ENCODE measurements around the gene SGMS1.
"Not testable (repeated sequence)": the region's sequence is repeated elsewhere in the genome, so short reads cannot be mapped to it uniquely, and the experiment has no call there.

SGMS1 gene

GRCh38 chr10:50574305-50574704 is 49.5 kb downstream of the SGMS1 start:
- Mint-ChIP-seq H3K4me3 (no peak overlapping the region), H3K27ac (no peak overlapping the region), H3K36me3 (ENCODE audit: low read depth) (peaks cover 3% of the 10 kb centered on the region), H3K9me3 (peaks cover 5% of the 10 kb centered on the region), H3K27me3 (ENCODE audit: low read depth) (no peaks in the 10 kb centered on the region), H3K4me1 (peaks cover 34% of the 10 kb centered on the region)
- TF ChIP-seq CTCF (IDR thresholded peaks at IDR 0.05; ENCODE audit: unreplicated experiment in 3 of 3) = peak in 1 of 3 experiments; percentile 17

GRCh38 chr10:50572017-50572491 is 51.7 kb downstream of the SGMS1 start:
- peak overlapping the region in 1 of 3 experiments; percentile 34 for H3K27ac Mint-ChIP-seq
- peaks cover 23% of the 10 kb centered on the region for H3K4me1 Mint-ChIP-seq
- H3K27me3 Mint-ChIP-seq (ENCODE audit: low read depth) = no peaks in the 10 kb centered on the region
- H3K4me3 Mint-ChIP-seq = no peak overlapping the region
- H3K9me3 Mint-ChIP-seq = peaks cover 5% of the 10 kb centered on the region
- TF ChIP-seq CTCF (IDR thresholded peaks at IDR 0.05; ENCODE audit: unreplicated experiment in 3 of 3) = no peak
- H3K36me3 Mint-ChIP-seq (ENCODE audit: low read depth) = peaks cover 3% of the 10 kb centered on the region

GRCh38 chr10:50568750-50569149 is 55.0 kb downstream of the SGMS1 start:
- not testable (repeated sequence) for H3K27ac Mint-ChIP-seq; H3K4me3 Mint-ChIP-seq; H3K36me3 Mint-ChIP-seq (ENCODE audit: low read depth); H3K4me1 Mint-ChIP-seq; H3K27me3 Mint-ChIP-seq (ENCODE audit: low read depth); H3K9me3 Mint-ChIP-seq

- TF ChIP-seq CTCF (IDR thresholded peaks at IDR 0.05; ENCODE audit: unreplicated experiment in 3 of 3) = no peak
- Mint-ChIP-seq H3K4me1 (peaks cover 9% of the 10 kb centered on the region), H3K27ac (no peak overlapping the region), H3K36me3 (ENCODE audit: low read depth) (no peaks in the 10 kb centered on the region), H3K27me3 (ENCODE audit: low read depth) (peaks cover 3% of the 10 kb centered on the region), H3K4me3 (no peak overlapping the region), H3K9me3 (no peaks in the 10 kb centered on the region)
These were observed 56.4 kb downstream of the SGMS1 start for GRCh38 chr10:50567384-50567783.

- Mint-ChIP-seq H3K9me3 (no peaks in the 10 kb centered on the region), H3K4me3 (no peak overlapping the region), H3K36me3 (ENCODE audit: low read depth) (no peaks in the 10 kb centered on the region), H3K27me3 (ENCODE audit: low read depth) (peaks cover 3% of the 10 kb centered on the region), H3K4me1 (peaks cover 15% of the 10 kb centered on the region), H3K27ac (no peak overlapping the region)
- TF ChIP-seq CTCF (IDR thresholded peaks at IDR 0.05; ENCODE audit: unreplicated experiment in 3 of 3) = no peak
These were observed 57.6 kb downstream of the SGMS1 start for GRCh38 chr10:50566150-50566549.

- no peaks in the 10 kb centered on the region for H3K36me3 Mint-ChIP-seq (ENCODE audit: low read depth)
- H3K9me3 Mint-ChIP-seq = no peaks in the 10 kb centered on the region
- H3K4me3 Mint-ChIP-seq = no peak overlapping the region
- H3K4me1 Mint-ChIP-seq = peaks cover 15% of the 10 kb centered on the region
- TF ChIP-seq CTCF (IDR thresholded peaks at IDR 0.05; ENCODE audit: unreplicated experiment in 3 of 3) = no peak
- H3K27me3 Mint-ChIP-seq (ENCODE audit: low read depth) = peaks cover 3% of the 10 kb centered on the region
- no peak overlapping the region for H3K27ac Mint-ChIP-seq
These were observed 58.3 kb downstream of the SGMS1 start for GRCh38 chr10:50565301-50566083.
